H9 (cell line): ENCODE results near the gene TMEM213. TPM values are rescaled to one million over a fixed set of nuclear protein-coding genes. Genes with fewer than 3 reads are reported as not detected.

ENCODE experiments used
- DNase-seq: peaks from one replicate; pipeline ENCODE4 v3.0.0-alpha.2; 2017
- H2AFZ ChIP-seq: one replicate; pipeline ENCODE4 v1.6.1; 2013; ENCODE audit warnings: mild to moderate bottlenecking, low read length, control low read depth, moderate library complexity
- H2AK5ac ChIP-seq: 2 replicates; pipeline ENCODE4 v1.6.1; 2013; ENCODE audit warnings: low read length, control low read depth, mixed read lengths; ENCODE audit not compliant: insufficient read length
- H2BK120ac ChIP-seq: one replicate; pipeline ENCODE4 v1.6.1; 2013; ENCODE audit warnings: low read depth, mild to moderate bottlenecking, low read length, control low read depth, inconsistent platforms; ENCODE audit not compliant: poor library complexity, severe bottlenecking
- H2BK12ac ChIP-seq: 2 replicates; pipeline ENCODE4 v1.6.1; 2013; ENCODE audit warnings: low read length, control low read depth, mixed read lengths, low read depth; ENCODE audit not compliant: insufficient read length
- H2BK15ac ChIP-seq: 2 replicates; pipeline ENCODE4 v1.6.1; 2013; ENCODE audit warnings: low read depth, low read length, control low read depth
- H2BK20ac ChIP-seq: one replicate; pipeline ENCODE4 v1.6.1; 2013; ENCODE audit warnings: low read depth, mild to moderate bottlenecking, low read length, control low read depth, inconsistent platforms; ENCODE audit not compliant: poor library complexity, severe bottlenecking
- H2BK5ac ChIP-seq: 2 replicates; pipeline ENCODE4 v1.6.1; 2013; ENCODE audit warnings: low read length, control low read depth, mixed read lengths; ENCODE audit not compliant: insufficient read length
- H3K14ac ChIP-seq: 2 replicates; pipeline ENCODE4 v1.6.1; 2013; ENCODE audit warnings: low read length, control low read depth; ENCODE audit not compliant: insufficient read depth
- H3K18ac ChIP-seq: 2 replicates; pipeline ENCODE4 v1.6.1; 2013; ENCODE audit warnings: low read depth, mild to moderate bottlenecking, mixed read lengths, low read length, control low read depth; ENCODE audit not compliant: insufficient read length
- H3K23ac ChIP-seq: 2 replicates; pipeline ENCODE4 v1.6.1; 2013; ENCODE audit warnings: low read length, control low read depth, mixed read lengths, low read depth; ENCODE audit not compliant: insufficient read length
- H3K23me2 ChIP-seq: 2 replicates; pipeline ENCODE4 v1.6.1; 2013; ENCODE audit warnings: low read depth, mild to moderate bottlenecking, mixed read lengths, low read length, control low read depth; ENCODE audit not compliant: insufficient read length, poor library complexity, severe bottlenecking
- H3K27ac ChIP-seq: 2 replicates; pipeline ENCODE4 v1.5.1; 2013; ENCODE audit warnings: low read length, control low read depth, mixed read lengths, low read depth; ENCODE audit not compliant: insufficient read length
- H3K27me3 ChIP-seq: 2 replicates; pipeline ENCODE4 v1.6.1; 2013; ENCODE audit warnings: low read length, control low read depth, inconsistent platforms; ENCODE audit not compliant: insufficient read depth
- H3K4ac ChIP-seq: 2 replicates; pipeline ENCODE4 v1.6.1; 2013; ENCODE audit warnings: low read depth, mild to moderate bottlenecking, control low read depth, inconsistent platforms, low read length, moderate library complexity
- H3K4me1 ChIP-seq: 2 replicates; pipeline ENCODE4 v1.6.1; 2013; ENCODE audit warnings: low read length, control low read depth, inconsistent platforms; ENCODE audit not compliant: insufficient read depth
- H3K4me2 ChIP-seq: 2 replicates; pipeline ENCODE4 v1.6.1; 2013; ENCODE audit warnings: low read length, control low read depth, mixed read lengths; ENCODE audit not compliant: insufficient read length, insufficient read depth
- H3K56ac ChIP-seq: 2 replicates; pipeline ENCODE4 v1.6.1; 2013; ENCODE audit warnings: low read depth, mild to moderate bottlenecking, mixed read lengths, low read length, control low read depth; ENCODE audit not compliant: insufficient read length
- H3K79me1 ChIP-seq: 2 replicates; pipeline ENCODE4 v1.6.1; 2013; ENCODE audit warnings: low read depth, mild to moderate bottlenecking, moderate library complexity, low read length, control low read depth, inconsistent platforms; ENCODE audit not compliant: insufficient read depth, poor library complexity, severe bottlenecking
- H3K79me2 ChIP-seq: 2 replicates; pipeline ENCODE4 v1.6.1; 2013; ENCODE audit warnings: low read length, control low read depth, inconsistent platforms; ENCODE audit not compliant: insufficient read depth
- H3K9ac ChIP-seq: 2 replicates; pipeline ENCODE4 v1.6.1; 2013; ENCODE audit warnings: low read length, control low read depth, mixed read lengths; ENCODE audit not compliant: insufficient read length; ENCODE audit errors: extremely low read depth
- H3K9me3 ChIP-seq: one replicate; pipeline ENCODE4 v1.6.1; 2013; ENCODE audit warnings: low read depth, low read length, inconsistent platforms; ENCODE audit not compliant: control insufficient read depth
- H3T11ph ChIP-seq: one replicate; pipeline ENCODE4 v1.6.1; 2013; ENCODE audit warnings: mild to moderate bottlenecking, low read length, control low read depth, inconsistent platforms
- H4K20me1 ChIP-seq: one replicate; pipeline ENCODE4 v1.6.1; 2013; ENCODE audit not compliant: control insufficient read depth, insufficient read length, insufficient read depth
- H4K5ac ChIP-seq: 2 replicates; pipeline ENCODE4 v1.6.1; 2013; ENCODE audit warnings: low read depth, mild to moderate bottlenecking, mixed read lengths, low read length, control low read depth; ENCODE audit not compliant: insufficient read length
- H4K8ac ChIP-seq: replicated peaks from 2 replicates; pipeline ENCODE4 v1.6.1; 2013; ENCODE audit warnings: low read length, control low read depth, mixed read lengths, low read depth; ENCODE audit not compliant: insufficient read length
- H4K91ac ChIP-seq: 2 replicates; pipeline ENCODE4 v1.6.1; 2013; ENCODE audit warnings: low read depth, mild to moderate bottlenecking, moderate library complexity, mixed read lengths, low read length, control low read depth; ENCODE audit not compliant: insufficient read length
- H3K27ac Mint-ChIP-seq, 3 experiments: 2 replicates in 2 of 3; 3 replicates in 1 of 3; pipeline ENCODE4 v1.8.0; 2020 to 2021; ENCODE audit warnings: mixed read lengths in 3 of 3, mild to moderate bottlenecking in 1 of 3, moderate library complexity in 1 of 3
- H3K27me3 Mint-ChIP-seq: 2 replicates; pipeline ENCODE4 v1.8.0; 2021; ENCODE audit warnings: low read depth, mild to moderate bottlenecking, moderate library complexity, mixed read lengths
- H3K36me3 Mint-ChIP-seq, 3 experiments: 2 replicates in 2 of 3; 3 replicates in 1 of 3; pipeline ENCODE4 v1.8.0; 2020 to 2021; ENCODE audit warnings: low read depth in 3 of 3, mixed read lengths in 3 of 3; ENCODE audit not compliant: insufficient read depth in 1 of 3
- H3K4me1 Mint-ChIP-seq, 2 experiments: 2 replicates each; pipeline ENCODE4 v1.8.0; 2020; ENCODE audit warnings: mixed read lengths in 2 of 2
- H3K4me3 Mint-ChIP-seq, 2 experiments: 2 replicates in 1 of 2; 3 replicates in 1 of 2; pipeline ENCODE4 v1.8.0; 2020 to 2021; ENCODE audit warnings: mild to moderate bottlenecking in 2 of 2, mixed read lengths in 2 of 2, moderate library complexity in 1 of 2
- H3K9me3 Mint-ChIP-seq, 2 experiments: 2 replicates in 1 of 2; 3 replicates in 1 of 2; pipeline ENCODE4 v1.8.0; 2020; ENCODE audit warnings: mild to moderate bottlenecking in 2 of 2, mixed read lengths in 2 of 2, moderate library complexity in 1 of 2
- WGBS: extraction: QIAGEN DNeasy Blood & Tissue Kit; methylation state at CpG from one replicate; pipeline ENCODE4 v1.1.7; 2013; ENCODE audit warnings: missing lambda C conversion rate, low lambda C conversion rate, mixed read lengths; ENCODE audit not compliant: insufficient read length; ENCODE audit errors: extremely low coverage; 5-methylcytosine and 5-hydroxymethylcytosine counted together
- total RNA-seq: library from RNA; stranded (reverse); gene quantifications from 2 replicates; pipeline ENCODE4 v1.2.1, GENCODE V29; 2021
- TF ChIP-seq, protein P1 (sequence below): fragments of 200-600 bp; sonication (generic); conservative IDR thresholded peaks from 3 replicates; pipeline ENCODE4 v1.8.0; 2021; ENCODE audit warnings: antibody characterized with exemption, mild to moderate bottlenecking

TMEM213 gene
- total RNA-seq, 1 experiment from 2014 or later: 0.22 TPM

DNA sequence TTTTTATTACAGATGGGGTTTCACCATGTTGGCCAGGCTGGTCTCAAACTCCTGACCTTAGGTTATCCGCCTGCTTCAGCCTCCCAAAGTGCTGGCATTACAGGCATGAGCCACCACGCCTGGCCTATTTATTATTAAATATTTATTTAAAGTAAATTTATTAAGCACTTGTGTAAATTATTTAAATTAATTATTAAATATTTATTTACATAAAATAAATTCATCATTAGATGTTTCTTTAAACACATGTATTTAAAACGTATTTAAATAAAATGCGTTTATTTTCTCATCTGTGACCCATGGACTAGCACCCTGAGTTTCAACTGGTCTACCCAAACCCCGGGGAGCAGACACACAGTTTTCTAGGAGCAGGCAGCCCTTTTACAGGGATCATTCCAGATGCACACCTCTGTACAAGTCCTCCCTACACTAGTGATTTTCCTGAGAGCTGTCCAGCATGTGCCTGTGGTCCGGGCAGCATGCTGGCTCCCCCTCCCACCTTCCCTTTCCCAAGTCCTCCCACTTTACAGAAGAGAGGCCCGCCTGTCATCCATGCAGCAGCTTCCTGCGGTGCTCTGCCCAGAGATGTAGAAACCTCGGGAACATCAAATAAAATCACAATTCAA lies 89.4 kb downstream of the TMEM213 start:
- no peaks in the 10 kb centered on the region for H3K79me1 ChIP-seq
- Mint-ChIP-seq H3K27ac (peak overlapping the region in 1 of 3 experiments; percentile 85; a peak in 1 of 7 replicates), H3K9me3 (no peaks in the 10 kb centered on the region), H3K4me3 (no peak overlapping the region), H3K36me3 (peaks cover 4 to 15% (median 9%) of the 10 kb centered on the region in 3 experiments; a peak in 5 of 7 replicates), H3K4me1 (peaks cover 10 to 16% of the 10 kb centered on the region in 2 experiments), H3K27me3 (no peaks in the 10 kb centered on the region)
- H2AFZ ChIP-seq: no peak overlapping the region
- H2BK120ac ChIP-seq: no peak overlapping the region
- H3K9me3 ChIP-seq: no peaks in the 10 kb centered on the region
- no peak overlapping the region for H2BK15ac ChIP-seq
- H3K4me1 ChIP-seq: no peaks in the 10 kb centered on the region
- no peak overlapping the region for H2BK12ac ChIP-seq
- H4K20me1 ChIP-seq: no peaks in the 10 kb centered on the region
- H3K4ac ChIP-seq: no peak overlapping the region
- no peak overlapping the region for H4K8ac ChIP-seq
- no peak overlapping the region for H3K14ac ChIP-seq
- no peak overlapping the region for H3K18ac ChIP-seq
- no peak overlapping the region for H4K91ac ChIP-seq
- TF ChIP-seq, protein P1, sequence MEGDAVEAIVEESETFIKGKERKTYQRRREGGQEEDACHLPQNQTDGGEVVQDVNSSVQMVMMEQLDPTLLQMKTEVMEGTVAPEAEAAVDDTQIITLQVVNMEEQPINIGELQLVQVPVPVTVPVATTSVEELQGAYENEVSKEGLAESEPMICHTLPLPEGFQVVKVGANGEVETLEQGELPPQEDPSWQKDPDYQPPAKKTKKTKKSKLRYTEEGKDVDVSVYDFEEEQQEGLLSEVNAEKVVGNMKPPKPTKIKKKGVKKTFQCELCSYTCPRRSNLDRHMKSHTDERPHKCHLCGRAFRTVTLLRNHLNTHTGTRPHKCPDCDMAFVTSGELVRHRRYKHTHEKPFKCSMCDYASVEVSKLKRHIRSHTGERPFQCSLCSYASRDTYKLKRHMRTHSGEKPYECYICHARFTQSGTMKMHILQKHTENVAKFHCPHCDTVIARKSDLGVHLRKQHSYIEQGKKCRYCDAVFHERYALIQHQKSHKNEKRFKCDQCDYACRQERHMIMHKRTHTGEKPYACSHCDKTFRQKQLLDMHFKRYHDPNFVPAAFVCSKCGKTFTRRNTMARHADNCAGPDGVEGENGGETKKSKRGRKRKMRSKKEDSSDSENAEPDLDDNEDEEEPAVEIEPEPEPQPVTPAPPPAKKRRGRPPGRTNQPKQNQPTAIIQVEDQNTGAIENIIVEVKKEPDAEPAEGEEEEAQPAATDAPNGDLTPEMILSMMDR: no peak
- H2BK5ac ChIP-seq: no peak overlapping the region
- no peak overlapping the region for H2AK5ac ChIP-seq
- H3K23me2 ChIP-seq: no peaks in the 10 kb centered on the region
- H4K5ac ChIP-seq: no peak overlapping the region
- no peak for DNase-seq
- no peaks in the 10 kb centered on the region for H3K79me2 ChIP-seq
- no peak overlapping the region for H3K23ac ChIP-seq
- H3K4me2 ChIP-seq: no peak overlapping the region
- no peaks in the 10 kb centered on the region for H3K27me3 ChIP-seq
- no peak overlapping the region for H3T11ph ChIP-seq
- H3K9ac ChIP-seq: no peak overlapping the region
- H3K56ac ChIP-seq: no peak overlapping the region
- H3K27ac ChIP-seq: no peak overlapping the region
- no peak overlapping the region for H2BK20ac ChIP-seq
- WGBS: no CpG with 5 or more reads among the region's 9 CpGs

Other genes with a start within 250 kb of the TMEM213 start
- gene SVOPL, start 96.6 kb upstream of the TMEM213 start, total RNA-seq: 1.1 and 1.4 TPM in 2 replicates
- 0.79 and 0.90 TPM in 2 replicates for gene ATP6V0A4, start 202 bp downstream of the TMEM213 start, total RNA-seq
- gene KIAA1549, start 183.4 kb downstream of the TMEM213 start, total RNA-seq: 11.4 and 11.9 TPM in 2 replicates
- gene ZC3HAV1L, start 238.0 kb downstream of the TMEM213 start, total RNA-seq: not detected in 2 replicates